ENCODE results near the gene LRMDA.

Gene LRMDA

GRCh38 chr10:75402486-75403143 lies 28.8 kb upstream of the LRMDA start (continued):
- peak; percentile 96 for TF ChIP-seq ZNF610 (tag by site-specific recombination; IDR thresholded peaks at IDR 0.05; ENCODE audit: borderline replicate concordance)
- TF ChIP-seq HOXD13 (CRISPR knock-in tag; IDR thresholded peaks at IDR 0.05; ENCODE audit: borderline replicate concordance): no peak
- no peak for TF ChIP-seq KLF10 (tag by site-specific recombination; IDR thresholded peaks at IDR 0.05)
- no peak for TF ChIP-seq AEBP2 (tag by site-specific recombination; IDR thresholded peaks at IDR 0.05; ENCODE audit: borderline replicate concordance)
- TF ChIP-seq ZNF274 (IDR thresholded peaks at IDR 0.05; ENCODE audit: low read length): no peak
- TF ChIP-seq ZNF274 (tag by site-specific recombination; IDR thresholded peaks at IDR 0.05; ENCODE audit: borderline replicate concordance): no peak
- TF ChIP-seq ZBTB44 (tag by site-specific recombination; IDR thresholded peaks at IDR 0.05): no peak
- TF ChIP-seq BCL11B (tag by site-specific recombination; IDR thresholded peaks at IDR 0.05; ENCODE audit: low read depth): peak; percentile 91
- no peak for TF ChIP-seq SCRT2 (tag by site-specific recombination; IDR thresholded peaks at IDR 0.05)
- peak; percentile 81 for TF ChIP-seq HIC1 (tag by site-specific recombination; IDR thresholded peaks at IDR 0.05)
- TF ChIP-seq ZNF549 (tag by site-specific recombination; IDR thresholded peaks at IDR 0.05): no peak
- peak; percentile 99 for TF ChIP-seq TSHZ1 (tag by site-specific recombination; IDR thresholded peaks at IDR 0.05; ENCODE audit: borderline replicate concordance)
- no peak for TF ChIP-seq HOXC10 (CRISPR knock-in tag; IDR thresholded peaks at IDR 0.05)
- peak; percentile 83 for TF ChIP-seq TCF7L2 (IDR thresholded peaks at IDR 0.05; ENCODE audit: borderline replicate concordance, low read depth, low read length)
- TF ChIP-seq ZNF558 (tag by site-specific recombination; IDR thresholded peaks at IDR 0.05): no peak
- no peak for TF ChIP-seq ZNF621 (tag by site-specific recombination; IDR thresholded peaks at IDR 0.05)
- no peak for TF ChIP-seq GLI2 (tag by site-specific recombination; IDR thresholded peaks at IDR 0.05; ENCODE audit: borderline replicate concordance, low read depth)
- TF ChIP-seq ZNF248 (tag by site-specific recombination; IDR thresholded peaks at IDR 0.05): no peak
- TF ChIP-seq BCL6B (tag by site-specific recombination; IDR thresholded peaks at IDR 0.05): peak; percentile 35; the same call in 1 of the 2 replicates
- TF ChIP-seq ZNF777 (tag by site-specific recombination; IDR thresholded peaks at IDR 0.05; ENCODE audit: borderline replicate concordance): no peak
- no peak for TF ChIP-seq GLI4 (tag by site-specific recombination; IDR thresholded peaks at IDR 0.05)
- TF ChIP-seq ZNF837 (tag by site-specific recombination; IDR thresholded peaks at IDR 0.05): no peak
- no peak for TF ChIP-seq REPIN1 (tag by site-specific recombination; IDR thresholded peaks at IDR 0.05; ENCODE audit: low read depth)
- TF ChIP-seq KLF17 (tag by site-specific recombination; IDR thresholded peaks at IDR 0.05): peak; percentile 95
- TF ChIP-seq GLIS2 (tag by site-specific recombination; IDR thresholded peaks at IDR 0.05): no peak; the same call in none of the 2 replicates
- TF ChIP-seq ZNF488 (tag by site-specific recombination; IDR thresholded peaks at IDR 0.05): peak; percentile 60; the same call in 1 of the 2 replicates
- peak; percentile 54; the same call in 1 of the 2 replicates for TF ChIP-seq ZBTB21 (tag by site-specific recombination; IDR thresholded peaks at IDR 0.05)
- TF ChIP-seq ZNF341 (tag by site-specific recombination; IDR thresholded peaks at IDR 0.05; ENCODE audit: low read depth): peak; percentile 58; the same call in 1 of the 2 replicates
